AG09319 (cell line): ENCODE data around the gene IGSF9B.

ENCODE experiments used
- DNase-seq: peaks from one replicate; pipeline ENCODE4 v3.0.0-alpha.2; 2010; ENCODE audit warnings: low read depth; ENCODE audit errors: extremely low read depth
- TF ChIP-seq, protein P1 (sequence below): IDR thresholded peaks from 2 replicates; pipeline ENCODE4 v1.5.1; 2011; ENCODE audit warnings: low read depth, mild to moderate bottlenecking, inconsistent platforms, low read length, moderate library complexity

The IGSF9B gene

DNA sequence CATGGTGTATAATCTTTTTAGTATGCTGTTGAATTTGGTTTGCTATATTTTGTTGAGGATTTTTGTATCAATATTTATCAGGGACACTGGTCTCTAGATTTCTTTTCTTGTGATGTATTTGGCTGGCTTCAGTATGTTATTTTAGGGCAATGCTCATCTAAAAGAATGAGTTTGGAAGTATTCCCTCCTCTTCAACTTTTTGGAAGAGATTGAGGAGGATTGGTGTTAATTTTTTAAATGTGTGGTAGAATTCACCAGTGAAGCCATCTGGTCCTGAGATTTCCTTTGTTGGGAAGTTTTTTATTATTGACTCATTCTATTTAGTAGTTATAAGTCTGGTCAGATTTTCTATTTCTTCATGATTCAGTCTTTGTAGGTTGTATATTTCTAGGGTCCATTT, 89.3 kb downstream of the IGSF9B start:
- TF ChIP-seq, protein P1, sequence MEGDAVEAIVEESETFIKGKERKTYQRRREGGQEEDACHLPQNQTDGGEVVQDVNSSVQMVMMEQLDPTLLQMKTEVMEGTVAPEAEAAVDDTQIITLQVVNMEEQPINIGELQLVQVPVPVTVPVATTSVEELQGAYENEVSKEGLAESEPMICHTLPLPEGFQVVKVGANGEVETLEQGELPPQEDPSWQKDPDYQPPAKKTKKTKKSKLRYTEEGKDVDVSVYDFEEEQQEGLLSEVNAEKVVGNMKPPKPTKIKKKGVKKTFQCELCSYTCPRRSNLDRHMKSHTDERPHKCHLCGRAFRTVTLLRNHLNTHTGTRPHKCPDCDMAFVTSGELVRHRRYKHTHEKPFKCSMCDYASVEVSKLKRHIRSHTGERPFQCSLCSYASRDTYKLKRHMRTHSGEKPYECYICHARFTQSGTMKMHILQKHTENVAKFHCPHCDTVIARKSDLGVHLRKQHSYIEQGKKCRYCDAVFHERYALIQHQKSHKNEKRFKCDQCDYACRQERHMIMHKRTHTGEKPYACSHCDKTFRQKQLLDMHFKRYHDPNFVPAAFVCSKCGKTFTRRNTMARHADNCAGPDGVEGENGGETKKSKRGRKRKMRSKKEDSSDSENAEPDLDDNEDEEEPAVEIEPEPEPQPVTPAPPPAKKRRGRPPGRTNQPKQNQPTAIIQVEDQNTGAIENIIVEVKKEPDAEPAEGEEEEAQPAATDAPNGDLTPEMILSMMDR = no peak
- DNase-seq = no peak

DNA sequence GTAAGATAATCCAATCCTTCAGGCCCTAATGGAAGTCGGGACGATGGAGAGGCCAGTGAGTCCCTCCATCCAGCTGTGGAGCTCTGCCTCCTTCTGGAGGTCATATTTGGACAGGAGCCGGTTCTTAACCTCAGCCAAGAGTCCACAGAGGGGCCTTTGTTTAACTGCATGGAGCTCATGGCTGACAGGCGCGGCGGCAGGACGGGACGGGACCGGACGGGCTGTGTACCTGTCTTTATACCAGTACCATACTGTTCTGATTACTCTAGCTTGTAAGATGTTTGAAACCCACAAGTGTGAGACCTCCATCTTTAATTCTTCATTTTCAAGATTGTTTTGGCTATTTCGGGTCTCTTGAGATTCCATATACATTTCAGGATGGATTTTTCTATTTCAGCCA, 91.3 kb downstream of the IGSF9B start:
- TF ChIP-seq, protein P1 = no peak
- no peak for DNase-seq

GRCh38 chr11:133864756-133865155, 92.0 kb downstream of the IGSF9B start:
- no peak for DNase-seq
- TF ChIP-seq, protein P1 = no peak

DNA sequence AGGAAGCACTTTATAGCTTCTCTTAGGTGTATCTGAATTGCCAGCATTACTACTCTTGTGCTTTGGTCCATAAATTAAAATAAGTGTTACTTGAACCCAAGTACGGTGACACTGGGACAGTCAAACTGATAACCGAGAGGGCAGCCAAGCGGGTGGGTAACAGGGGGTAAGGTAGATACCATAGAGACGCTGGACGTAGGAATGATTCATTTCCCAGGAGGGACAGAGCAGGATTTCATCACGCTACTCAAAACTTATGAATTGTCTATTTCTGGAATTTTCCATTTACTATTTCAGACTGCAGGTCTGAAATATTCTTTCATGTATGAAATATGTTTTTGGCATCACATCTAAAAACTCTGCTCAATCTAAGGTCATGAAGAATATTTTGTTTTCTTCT, 96.6 kb downstream of the IGSF9B start:
- TF ChIP-seq, protein P1 = no peak
- no peak for DNase-seq
